Mucosa of descending colon (tissue), 3 donors: ENCODE results near the gene GAL3ST2. TPM values are rescaled to one million over a fixed set of nuclear protein-coding genes. Genes with fewer than 3 reads are reported as not detected.

ENCODE experiments used
- ATAC-seq: fragments of 200-7000 bp; cut with Tn5 transposase; one replicate; pipeline ENCODE4 v1.9.1; 2020; ENCODE audit warnings: mild to moderate bottlenecking, moderate library complexity
- DNase-seq, 3 donors: peaks; one replicate each; pipeline ENCODE4 v3.0.0-alpha.2; 2020
- H3K36me3 ChIP-seq: fragments of 200-600 bp; one replicate; pipeline ENCODE4 v1.8.0; 2021; ENCODE audit warnings: low read depth, mild to moderate bottlenecking
- H3K4me1 ChIP-seq: fragments of 200-600 bp; one replicate; pipeline ENCODE4 v1.8.0; 2021; ENCODE audit warnings: low read depth, mild to moderate bottlenecking
- H3K4me3 ChIP-seq: fragments of 200-600 bp; one replicate; pipeline ENCODE4 v1.8.0; 2021; ENCODE audit warnings: mild to moderate bottlenecking
- H3K9me3 ChIP-seq: fragments of 200-600 bp; one replicate; pipeline ENCODE4 v1.8.0; 2021; ENCODE audit warnings: mild to moderate bottlenecking
- intact Hi-C, 2 donors: fragments of 100-400 bp; cut with DNase I in 1 of 2; cut with micrococcal nuclease in 1 of 2; formaldehyde crosslinking; loops; one replicate each; pipeline versions ENCODE4 v1.11.0 to v1.11.1; 2022; cut with DNase I, micrococcal nuclease
- total RNA-seq, 3 donors: library from RNA; stranded (reverse); fragmentation: NEBNext Ultra II Directional in 2 of 3; extraction: Animal tissue kit (Norgen Biotek cat#: 25700) in 2 of 3; gene quantifications; one replicate each; pipeline versions ENCODE4 v1.2.1 to v1.2.4, GENCODE V29; 2021 to 2023
- TF ChIP-seq, protein P1 (sequence below): fragments of 200-600 bp; IDR thresholded peaks from one replicate; pipeline ENCODE4 v1.8.0; 2022; ENCODE audit warnings: antibody characterized with exemption, mild to moderate bottlenecking
- donor health status: DM: no; HTN: no; CAD: no; lungs with moderate emphysema.
- donor health status: DM: no; HTN: no; CAD: no.
- donor health status: DM: no; HTN: yes; CAD: no.

The GAL3ST2 gene
- total RNA-seq, 3 donors from 2014 or later, result 15.1 to 46.5 (median 42.4) TPM

DNA sequence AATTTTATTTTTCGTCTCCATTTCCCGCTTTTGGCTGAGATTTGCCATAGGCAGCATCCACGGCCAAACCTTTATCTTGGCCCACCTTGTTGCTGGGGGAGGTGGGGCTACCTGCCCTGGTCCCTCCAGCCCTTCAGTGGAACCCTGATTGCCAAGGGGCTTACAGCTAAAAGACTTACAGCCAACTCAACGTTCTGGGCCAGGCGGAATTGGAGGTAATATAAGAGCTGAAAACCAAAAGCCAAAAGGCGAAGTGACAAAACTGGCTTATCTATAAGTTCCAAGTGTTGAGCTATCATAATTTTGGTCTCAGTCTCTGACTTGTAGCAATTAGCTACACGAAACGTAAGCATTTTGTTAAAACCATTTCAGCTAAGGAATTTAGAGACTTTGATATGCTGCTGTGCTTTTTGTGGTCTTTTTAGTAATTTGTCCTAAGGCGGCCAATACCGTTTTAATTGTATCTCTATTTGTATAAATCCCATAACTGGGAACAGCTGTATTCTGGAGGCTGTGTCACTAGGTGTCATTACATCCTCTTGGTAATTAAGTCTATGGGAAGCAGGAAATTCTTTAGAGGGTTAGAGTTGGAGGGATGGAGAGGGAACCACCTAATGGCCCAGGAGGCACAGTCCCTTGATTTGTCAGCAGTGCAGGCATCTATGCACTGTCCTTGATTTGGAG, 58.0 kb downstream of the GAL3ST2 start:
- ATAC-seq (no peak), DNase-seq (no peak)
- Histone ChIP-seq H3K4me3 (no peak overlapping the region), H3K4me1 (no peaks in the 10 kb centered on the region), H3K9me3 (no peaks in the 10 kb centered on the region), H3K36me3 (no peaks in the 10 kb centered on the region)
- intact Hi-C loops, result no loop called here
- TF ChIP-seq, protein P1, sequence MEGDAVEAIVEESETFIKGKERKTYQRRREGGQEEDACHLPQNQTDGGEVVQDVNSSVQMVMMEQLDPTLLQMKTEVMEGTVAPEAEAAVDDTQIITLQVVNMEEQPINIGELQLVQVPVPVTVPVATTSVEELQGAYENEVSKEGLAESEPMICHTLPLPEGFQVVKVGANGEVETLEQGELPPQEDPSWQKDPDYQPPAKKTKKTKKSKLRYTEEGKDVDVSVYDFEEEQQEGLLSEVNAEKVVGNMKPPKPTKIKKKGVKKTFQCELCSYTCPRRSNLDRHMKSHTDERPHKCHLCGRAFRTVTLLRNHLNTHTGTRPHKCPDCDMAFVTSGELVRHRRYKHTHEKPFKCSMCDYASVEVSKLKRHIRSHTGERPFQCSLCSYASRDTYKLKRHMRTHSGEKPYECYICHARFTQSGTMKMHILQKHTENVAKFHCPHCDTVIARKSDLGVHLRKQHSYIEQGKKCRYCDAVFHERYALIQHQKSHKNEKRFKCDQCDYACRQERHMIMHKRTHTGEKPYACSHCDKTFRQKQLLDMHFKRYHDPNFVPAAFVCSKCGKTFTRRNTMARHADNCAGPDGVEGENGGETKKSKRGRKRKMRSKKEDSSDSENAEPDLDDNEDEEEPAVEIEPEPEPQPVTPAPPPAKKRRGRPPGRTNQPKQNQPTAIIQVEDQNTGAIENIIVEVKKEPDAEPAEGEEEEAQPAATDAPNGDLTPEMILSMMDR, result no peak

DNA sequence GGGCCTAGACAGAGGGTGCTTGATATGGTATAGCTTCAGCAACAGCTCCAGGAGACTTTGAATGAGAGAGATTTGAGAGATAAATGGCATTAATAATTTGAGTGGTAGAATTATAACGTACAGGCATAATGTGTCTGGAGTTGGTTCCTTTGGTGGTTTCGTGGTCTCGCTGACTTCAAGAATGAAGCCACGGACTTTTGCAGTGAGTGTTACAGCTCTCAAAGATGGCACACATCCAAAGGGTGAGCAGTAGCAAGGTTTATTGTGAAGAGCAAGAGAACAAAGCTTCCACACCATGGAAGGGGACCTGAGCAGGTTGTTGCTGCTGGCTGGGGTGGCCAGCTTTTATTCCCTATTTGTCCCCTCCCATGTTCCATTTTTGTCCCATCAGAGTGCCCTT, 59.0 kb downstream of the GAL3ST2 start:
- Histone ChIP-seq H3K4me1 (no peaks in the 10 kb centered on the region), H3K4me3 (no peak overlapping the region), H3K36me3 (no peaks in the 10 kb centered on the region), H3K9me3 (no peaks in the 10 kb centered on the region)
- no peak for DNase-seq
- no peak for ATAC-seq
- TF ChIP-seq, protein P1, result no peak
- intact Hi-C loops, result no loop called here

DNA sequence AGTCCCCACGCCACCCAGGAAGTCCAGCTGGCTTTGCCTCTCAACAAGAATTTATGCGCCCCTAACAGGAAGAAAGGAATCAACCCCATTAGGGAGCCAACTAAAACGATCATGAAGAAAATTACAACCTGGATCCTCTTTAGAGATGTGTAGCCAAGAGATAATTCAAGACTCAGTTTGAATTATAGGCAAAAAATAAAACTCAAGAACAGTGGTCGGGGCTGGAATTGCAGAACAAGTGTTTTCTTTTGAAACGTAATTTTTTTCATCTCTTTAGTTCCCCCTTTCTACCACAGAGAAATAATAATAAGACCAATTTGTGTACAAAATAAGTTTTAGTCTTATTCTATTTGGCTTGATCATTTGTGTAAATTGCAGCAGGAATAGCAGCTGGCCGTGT, 59.7 kb downstream of the GAL3ST2 start:
- ATAC-seq (no peak), DNase-seq (no peak)
- no peaks in the 10 kb centered on the region for H3K4me1 ChIP-seq
- no peak overlapping the region for H3K4me3 ChIP-seq
- TF ChIP-seq, protein P1, result no peak
- intact Hi-C loops, result no loop called here
- H3K36me3 ChIP-seq, result no peaks in the 10 kb centered on the region
- no peaks in the 10 kb centered on the region for H3K9me3 ChIP-seq

DNA sequence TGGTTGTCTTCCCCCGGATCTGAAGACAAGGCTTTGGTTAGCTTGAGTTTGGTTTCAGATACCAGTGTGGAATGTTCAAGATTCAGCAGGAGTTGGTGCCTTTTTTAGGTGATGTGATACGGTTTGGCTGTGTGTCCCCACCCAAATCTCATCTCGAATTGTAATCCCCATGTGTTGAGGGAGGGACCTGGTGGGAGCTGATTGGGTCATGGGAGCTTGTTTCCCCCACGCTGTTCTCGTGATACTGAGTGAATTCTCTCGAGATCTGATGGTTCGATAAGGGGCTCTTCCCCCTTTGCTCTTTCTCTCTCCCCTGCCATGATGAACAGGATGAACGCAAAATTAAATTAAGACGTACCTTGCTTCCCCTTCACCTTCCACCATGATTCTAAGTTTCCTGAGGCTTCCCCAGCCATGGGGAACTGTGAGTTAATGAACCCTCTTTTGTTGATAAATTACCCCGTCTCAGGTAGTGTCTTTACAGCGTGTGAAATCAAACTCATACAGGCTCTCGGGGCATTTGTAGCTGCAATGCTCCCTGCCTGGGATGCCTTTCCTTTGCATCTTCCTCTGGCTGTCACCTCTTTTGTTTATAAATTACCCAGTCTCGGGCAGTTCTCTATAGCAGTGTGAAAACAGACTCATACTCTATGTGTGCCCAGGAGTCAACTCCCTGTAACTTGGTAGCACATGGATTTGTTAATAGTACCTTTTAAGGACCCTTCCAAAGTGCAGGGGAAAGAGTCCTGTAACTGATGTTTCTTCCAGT, 60.8 kb downstream of the GAL3ST2 start:
- no peak overlapping the region for H3K4me3 ChIP-seq
- ATAC-seq, result no peak

DNA sequence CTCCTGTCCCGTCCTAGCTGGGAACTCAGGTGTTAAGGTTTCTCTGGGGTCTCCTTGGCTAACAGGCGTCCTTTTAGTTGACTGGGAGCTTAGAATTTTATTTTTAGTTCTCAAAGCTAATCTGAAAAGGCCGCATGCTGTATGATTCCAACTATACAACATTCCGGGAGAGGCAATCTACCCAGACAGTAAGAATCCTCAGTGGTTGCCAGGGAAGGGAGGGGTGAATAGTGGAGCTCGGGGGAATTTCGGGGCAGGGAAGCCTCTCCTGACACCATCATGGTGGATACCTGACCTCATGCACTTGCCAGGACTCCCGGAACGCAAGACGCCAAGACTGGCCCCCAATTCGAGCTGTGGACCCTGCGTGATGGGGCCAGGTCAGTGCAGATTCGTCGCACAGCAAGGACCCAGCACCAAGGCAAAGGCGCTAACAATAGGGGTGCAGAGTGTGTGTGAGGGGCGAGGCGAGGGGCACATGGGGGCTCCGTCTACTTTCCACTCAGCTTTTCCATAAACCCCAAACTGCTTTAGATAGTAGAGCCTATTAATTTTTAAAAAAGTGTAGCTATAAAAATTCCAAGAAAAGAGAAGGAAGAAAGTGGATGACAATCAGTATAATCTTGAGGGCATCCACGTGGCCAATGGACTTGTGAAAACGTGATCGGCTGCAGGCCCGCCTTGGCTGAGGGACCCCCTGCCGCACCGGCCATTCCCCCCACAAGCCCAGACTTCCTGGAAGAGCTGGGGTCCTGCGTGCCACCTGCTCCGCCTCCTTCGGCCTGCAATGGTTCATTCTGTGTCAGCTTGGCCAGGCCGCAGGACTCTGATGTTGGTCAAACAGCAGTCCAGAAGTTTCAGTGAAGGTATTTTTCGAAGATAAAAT, 64.8 kb downstream of the GAL3ST2 start:
- TF ChIP-seq, protein P1, result no peak
- DNase-seq (peak in 1 of 3 donors; percentile 22), ATAC-seq (no peak)
- peaks cover 6% of the 10 kb centered on the region for H3K4me1 ChIP-seq
- H3K9me3 ChIP-seq, result no peaks in the 10 kb centered on the region
- H3K4me3 ChIP-seq, result no peak overlapping the region
- intact Hi-C loops, result no loop called here
- H3K36me3 ChIP-seq, result no peaks in the 10 kb centered on the region

More for the DNA sequence above, 60.8 kb downstream of the GAL3ST2 start:
- DNase-seq, result no peak
- TF ChIP-seq, protein P1, result no peak
- Histone ChIP-seq H3K36me3 (no peaks in the 10 kb centered on the region), H3K9me3 (no peaks in the 10 kb centered on the region), H3K4me1 (no peaks in the 10 kb centered on the region)
- intact Hi-C loops, result no loop called here
